GM19372 (cell line): ENCODE measurements around the gene MAP3K12.
"Not testable (repeated sequence)": the region's sequence is repeated elsewhere in the genome, so short reads cannot be mapped to it uniquely, and the experiment has no call there.

ENCODE experiments used
- ATAC-seq: cut with Tn5 transposase; IDR thresholded peaks from one replicate; pipeline ENCODE4 v1.9.1; 2021; ENCODE audit warnings: mild to moderate bottlenecking, low read depth, moderate library complexity; ENCODE audit not compliant: unreplicated experiment

The MAP3K12 gene

GRCh38 chr12:53492830-53493609 lies 6.2 kb downstream of the MAP3K12 start:
- ATAC-seq = peak; percentile 95

DNA sequence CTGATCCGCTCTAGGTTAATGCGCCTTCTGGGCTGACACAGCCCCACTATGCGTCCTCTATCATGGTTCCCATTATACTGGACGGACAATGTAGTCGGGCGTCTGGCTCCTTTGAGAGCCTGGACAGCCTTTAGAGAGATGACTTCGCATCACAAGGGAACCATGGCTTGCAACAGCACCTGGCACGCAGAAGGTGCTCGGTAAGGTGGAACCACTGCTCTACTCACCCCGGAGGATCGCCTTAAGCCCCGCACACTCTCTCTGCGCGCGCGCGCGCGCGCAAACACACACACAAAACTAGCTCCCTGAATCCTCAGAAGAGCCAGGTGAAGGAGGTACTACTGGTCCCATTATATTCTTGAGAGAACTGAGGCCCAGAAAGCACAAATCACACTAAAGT lies 7.1 kb downstream of the MAP3K12 start:
- no peak for ATAC-seq

- no peak for ATAC-seq
Observed at GRCh38 chr12:53489242-53489864, 9.9 kb downstream of the MAP3K12 start.

GRCh38 chr12:53486736-53487487 lies 12.3 kb downstream of the MAP3K12 start:
- no peak for ATAC-seq

DNA sequence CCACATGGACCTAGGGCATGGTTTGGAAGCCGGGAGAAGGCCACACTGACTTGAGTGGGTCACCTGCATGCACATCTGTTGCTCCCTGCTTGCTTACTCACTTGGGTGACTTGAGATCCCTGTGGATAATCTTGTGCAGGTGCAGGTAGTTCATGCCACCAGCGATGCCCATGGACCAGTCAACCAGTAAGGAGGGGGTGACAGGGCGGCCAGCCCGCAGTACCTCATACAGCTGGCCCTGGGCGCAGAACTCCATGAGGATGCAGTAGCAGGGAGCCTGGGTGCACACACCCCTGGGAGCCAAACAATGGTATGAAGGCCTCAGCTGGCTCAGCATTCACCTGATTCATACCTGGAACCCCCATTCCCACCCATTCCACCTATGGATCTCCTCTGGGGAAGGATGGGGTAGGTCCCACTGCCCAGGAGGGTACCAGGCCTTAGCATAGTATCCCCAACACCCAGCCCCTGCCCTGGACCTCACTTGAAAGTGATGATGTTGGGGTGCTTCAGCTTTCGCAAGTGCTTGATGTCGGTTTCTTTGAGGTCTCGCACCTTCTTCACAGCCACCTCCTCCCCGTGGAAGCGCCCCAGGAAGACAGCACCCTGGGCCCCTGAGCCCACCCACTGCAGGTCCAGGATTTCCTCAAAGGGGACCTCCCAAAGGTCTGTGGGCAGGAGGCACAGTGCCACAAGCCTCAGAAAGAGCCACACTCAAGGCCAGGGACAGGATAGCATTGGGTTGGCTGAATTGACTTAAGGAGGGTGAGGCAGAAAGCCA lies 13.1 kb downstream of the MAP3K12 start:
- ATAC-seq = no peak

GRCh38 chr12:53484686-53485575 lies 14.3 kb downstream of the MAP3K12 start:
- no peak for ATAC-seq

- ATAC-seq = no peak
Observed at GRCh38 chr12:53483979-53484377, 15.3 kb downstream of the MAP3K12 start.

GRCh38 chr12:53483225-53483978 lies 15.9 kb downstream of the MAP3K12 start:
- ATAC-seq = no peak

GRCh38 chr12:53482626-53483168 lies 16.6 kb downstream of the MAP3K12 start:
- no peak for ATAC-seq

DNA sequence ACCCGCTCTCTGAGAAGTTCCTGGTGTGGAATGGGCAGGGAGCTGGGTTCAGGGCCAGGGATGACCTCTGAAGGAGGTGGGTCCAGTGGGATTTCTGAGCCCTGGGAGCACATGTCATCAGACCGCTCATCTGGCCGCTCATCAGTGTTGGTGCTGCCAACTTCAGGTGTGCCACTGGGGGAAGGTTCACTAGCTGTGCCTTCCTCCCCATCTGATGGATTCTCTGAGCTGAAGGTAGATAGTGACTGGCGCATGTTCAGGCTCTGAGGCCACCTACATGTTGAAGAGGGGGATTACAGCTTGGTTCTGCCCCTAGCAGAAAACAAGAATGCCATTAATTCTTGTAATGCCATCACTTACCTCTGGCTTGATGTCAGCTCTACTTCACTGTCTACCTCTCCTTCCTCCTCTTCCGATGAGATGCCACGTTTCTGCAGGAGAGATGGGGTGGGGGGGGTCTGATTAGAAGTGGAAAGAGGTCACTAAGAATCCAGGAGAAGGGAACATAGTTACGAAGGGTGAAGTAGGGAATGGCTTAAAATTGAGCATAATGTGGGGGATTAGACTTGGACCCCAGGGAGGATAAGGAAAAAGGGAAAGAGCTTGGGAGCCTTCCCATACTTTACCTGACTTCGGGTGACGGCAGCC lies 17.2 kb downstream of the MAP3K12 start:
- no peak for ATAC-seq

- not testable (repeated sequence) for ATAC-seq
Observed at GRCh38 chr12:53481458-53481857, 17.8 kb downstream of the MAP3K12 start.

DNA sequence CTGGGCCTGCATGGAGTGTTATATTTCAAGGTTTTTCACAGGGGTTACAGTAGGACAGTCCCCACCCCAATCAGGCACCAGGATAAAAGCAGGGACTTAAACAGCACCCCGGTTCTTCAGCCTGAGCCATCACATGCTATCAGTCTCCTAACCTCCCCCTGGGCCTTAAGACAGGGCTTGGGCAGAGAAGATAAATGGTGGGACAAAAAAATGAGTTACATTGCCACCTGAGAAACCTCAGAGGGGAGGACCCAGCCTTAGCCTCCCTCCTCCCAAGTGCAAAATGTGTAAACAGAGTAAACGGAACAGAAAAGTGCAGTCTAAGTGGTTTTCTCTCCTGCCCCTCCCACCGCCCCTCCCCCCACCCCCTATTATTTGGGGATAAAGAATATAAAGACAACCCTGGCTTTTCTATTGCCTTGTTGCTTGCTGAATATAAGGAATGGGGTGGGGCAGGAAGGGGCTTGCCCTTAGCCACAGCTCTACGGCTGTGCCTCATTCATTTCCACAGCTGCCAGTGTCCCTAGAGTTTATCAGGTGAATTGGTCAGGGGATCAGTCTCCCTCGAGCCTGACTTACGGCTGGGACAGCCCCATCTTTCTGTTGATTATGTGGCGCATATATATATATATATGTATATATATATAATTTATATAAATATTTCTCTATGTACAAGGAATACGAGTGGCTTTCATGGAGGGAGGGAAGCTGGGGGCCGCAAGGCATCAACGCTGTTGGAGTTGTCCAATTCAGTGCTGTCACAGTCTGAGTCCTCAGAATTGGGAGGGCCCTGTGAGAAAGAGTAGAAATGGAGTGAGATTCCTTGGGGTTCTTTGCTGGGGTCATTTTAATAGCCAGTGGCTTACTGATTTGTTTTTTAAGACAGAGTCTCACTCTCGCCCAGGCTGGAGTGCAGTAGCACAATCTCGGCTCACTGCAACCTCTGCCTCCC lies 18.5 kb downstream of the MAP3K12 start:
- ATAC-seq = no peak

DNA sequence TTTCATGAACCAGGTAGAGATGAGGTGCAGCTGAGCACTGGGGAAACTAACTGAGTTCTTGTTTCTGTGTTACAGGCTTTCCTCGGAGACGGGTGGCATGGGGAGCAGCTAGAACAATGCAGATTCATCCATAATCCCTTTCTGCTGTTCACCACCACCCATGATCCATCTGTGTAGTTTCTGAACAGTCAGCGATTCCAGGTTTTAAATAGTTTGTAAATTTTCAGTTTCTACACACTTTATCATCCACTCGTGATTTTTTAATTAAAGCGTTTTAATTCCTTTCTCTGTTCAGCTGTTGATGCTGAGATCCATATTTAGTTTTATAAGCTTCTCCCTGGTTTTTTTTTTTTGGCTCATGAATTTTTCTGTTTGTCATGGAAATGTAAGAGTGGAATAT lies 19.9 kb downstream of the MAP3K12 start:
- ATAC-seq = no peak

- ATAC-seq = no peak
Observed at GRCh38 chr12:53478865-53479264, 20.4 kb downstream of the MAP3K12 start.

DNA sequence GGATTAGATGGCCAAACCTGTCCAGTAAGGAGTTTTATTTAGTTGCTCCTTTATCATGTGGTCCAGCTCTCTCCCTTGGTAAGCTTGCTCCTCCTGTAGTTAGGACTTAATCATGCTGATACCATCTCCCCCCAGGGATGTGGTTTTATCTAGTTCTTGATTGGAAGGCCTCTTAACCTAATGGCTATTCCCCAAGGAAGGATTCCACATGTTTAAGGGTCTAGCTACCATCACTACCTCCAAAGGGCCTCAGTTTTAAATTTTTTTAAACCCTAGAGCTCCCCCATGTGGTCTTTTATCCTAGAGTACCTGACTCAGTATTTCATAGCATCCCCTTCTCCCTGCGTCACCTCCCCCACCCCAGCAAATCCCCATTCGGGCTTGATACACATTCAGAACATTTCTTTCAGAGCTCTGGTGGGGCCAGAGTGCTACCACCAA lies 22.5 kb downstream of the MAP3K12 start:
- ATAC-seq = no peak

- no peak for ATAC-seq
Observed at GRCh38 chr12:53474819-53475218, 24.4 kb downstream of the MAP3K12 start.

DNA sequence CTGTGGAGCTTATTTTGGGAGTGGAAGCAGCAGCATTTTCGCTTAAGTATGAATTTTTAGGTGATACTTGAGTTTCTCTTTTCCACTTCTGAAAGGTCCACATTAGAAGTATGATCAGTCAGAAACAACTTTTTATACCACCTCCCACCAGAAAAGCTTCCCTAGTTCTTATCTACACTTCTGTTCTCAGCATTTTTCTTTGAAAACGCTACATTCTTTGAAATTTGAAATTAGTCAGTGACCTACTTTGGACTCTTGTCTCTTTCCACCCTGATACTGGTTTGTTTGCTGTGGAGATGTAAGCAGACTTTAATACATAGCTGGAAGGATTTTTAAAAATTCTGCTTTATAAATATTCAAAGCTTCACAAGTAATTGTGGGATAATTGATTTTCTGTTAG lies 25.2 kb downstream of the MAP3K12 start:
- ATAC-seq = no peak
